Cardiac fibroblast (primary cell): ENCODE results near the gene IP6K1.

Source experiments
- DNase-seq, 2 donors: peaks; one replicate each; pipeline versions ENCODE4 v3.0.0 to v3.0.0-alpha.2; 2010; ENCODE audit warnings: low read depth in 2 of 2
- H3K4me3 ChIP-seq, 2 donors: replicated peaks in 1 of 2; 1 replicate in 1 of 2; 2 replicates in 1 of 2; pipeline ENCODE4 v1.5.1; 2011; ENCODE audit warnings: low read depth in 2 of 2, low read length in 2 of 2, mild to moderate bottlenecking in 2 of 2, moderate library complexity in 1 of 2
- TF ChIP-seq, protein P1 (sequence below): IDR thresholded peaks from one replicate; pipeline ENCODE4 v1.5.1; 2011; ENCODE audit warnings: low read depth, mild to moderate bottlenecking, low read length, inconsistent platforms

IP6K1 gene

DNA sequence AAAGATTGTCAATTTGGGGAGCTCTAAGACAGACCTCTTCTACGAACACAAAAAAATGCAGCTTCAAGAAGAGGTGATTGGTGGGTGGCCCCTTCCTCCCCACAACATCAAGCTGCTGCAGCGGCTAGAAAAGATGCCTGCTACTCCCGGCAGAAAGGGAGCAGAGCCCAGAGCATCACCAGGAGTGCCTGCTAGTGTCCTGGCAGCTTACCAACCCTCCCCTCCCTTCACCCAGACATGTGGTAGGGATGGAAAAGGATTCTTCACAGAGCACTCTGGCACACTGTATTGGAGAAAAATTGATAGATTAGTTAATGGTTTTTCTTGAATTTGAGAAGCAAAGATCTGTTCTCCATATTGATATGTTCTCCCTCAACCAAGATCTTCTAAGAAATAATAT, 10.8 kb downstream of the IP6K1 start:
- DNase-seq: no peak
- TF ChIP-seq, protein P1, sequence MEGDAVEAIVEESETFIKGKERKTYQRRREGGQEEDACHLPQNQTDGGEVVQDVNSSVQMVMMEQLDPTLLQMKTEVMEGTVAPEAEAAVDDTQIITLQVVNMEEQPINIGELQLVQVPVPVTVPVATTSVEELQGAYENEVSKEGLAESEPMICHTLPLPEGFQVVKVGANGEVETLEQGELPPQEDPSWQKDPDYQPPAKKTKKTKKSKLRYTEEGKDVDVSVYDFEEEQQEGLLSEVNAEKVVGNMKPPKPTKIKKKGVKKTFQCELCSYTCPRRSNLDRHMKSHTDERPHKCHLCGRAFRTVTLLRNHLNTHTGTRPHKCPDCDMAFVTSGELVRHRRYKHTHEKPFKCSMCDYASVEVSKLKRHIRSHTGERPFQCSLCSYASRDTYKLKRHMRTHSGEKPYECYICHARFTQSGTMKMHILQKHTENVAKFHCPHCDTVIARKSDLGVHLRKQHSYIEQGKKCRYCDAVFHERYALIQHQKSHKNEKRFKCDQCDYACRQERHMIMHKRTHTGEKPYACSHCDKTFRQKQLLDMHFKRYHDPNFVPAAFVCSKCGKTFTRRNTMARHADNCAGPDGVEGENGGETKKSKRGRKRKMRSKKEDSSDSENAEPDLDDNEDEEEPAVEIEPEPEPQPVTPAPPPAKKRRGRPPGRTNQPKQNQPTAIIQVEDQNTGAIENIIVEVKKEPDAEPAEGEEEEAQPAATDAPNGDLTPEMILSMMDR: no peak
- no peak overlapping the region for H3K4me3 ChIP-seq

DNA sequence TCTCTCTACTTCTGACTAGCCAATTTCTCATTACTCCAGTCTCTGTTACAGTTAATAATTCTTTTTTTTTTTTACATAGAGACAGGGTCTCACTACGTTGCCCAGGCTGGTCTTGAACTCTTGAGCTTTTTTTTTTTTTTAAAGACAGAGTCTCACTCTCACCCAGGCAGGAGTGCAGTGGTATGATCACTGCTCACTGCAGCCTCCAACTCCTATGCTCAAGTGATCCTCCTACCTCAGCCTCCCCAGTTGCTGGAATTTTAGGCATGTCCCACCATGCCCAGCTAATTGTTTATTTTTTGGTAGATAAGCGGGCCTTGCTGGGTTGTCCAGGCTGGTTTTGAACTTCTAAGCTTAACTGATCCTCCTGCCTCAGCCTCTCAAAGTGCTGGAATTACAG, 13.6 kb downstream of the IP6K1 start:
- TF ChIP-seq, protein P1: no peak
- no peak overlapping the region for H3K4me3 ChIP-seq
- DNase-seq: no peak

- no peak for DNase-seq
- no peak overlapping the region for H3K4me3 ChIP-seq
- TF ChIP-seq, protein P1: no peak
These were observed 14.9 kb downstream of the IP6K1 start for GRCh38 chr3:49771340-49771938.

GRCh38 chr3:49769926-49770325, 16.4 kb downstream of the IP6K1 start:
- TF ChIP-seq, protein P1: no peak
- no peak for DNase-seq
- no peak overlapping the region for H3K4me3 ChIP-seq

- TF ChIP-seq, protein P1: no peak
- DNase-seq: peak in 1 of 2 donors; percentile 29
- no peak overlapping the region for H3K4me3 ChIP-seq
These were observed 16.9 kb downstream of the IP6K1 start for GRCh38 chr3:49769286-49769915.

GRCh38 chr3:49763981-49764380, 22.4 kb downstream of the IP6K1 start:
- TF ChIP-seq, protein P1: no peak
- no peak for DNase-seq
- no peak overlapping the region for H3K4me3 ChIP-seq

GRCh38 chr3:49761661-49762060, 24.7 kb downstream of the IP6K1 start:
- H3K4me3 ChIP-seq: no peak overlapping the region
- TF ChIP-seq, protein P1: no peak
- DNase-seq: no peak
